HepG2 (cell line): ENCODE data around the gene AEBP1. TPM values are rescaled to one million over a fixed set of nuclear protein-coding genes. Genes with fewer than 3 reads are reported as not detected.

Experiments used
- CREM ChIP-seq, 2 experiments: sonication (generic) in 1 of 2; formaldehyde crosslinking in 1 of 2; IDR thresholded peaks; 2 replicates each; pipeline versions ENCODE4 v1.4.0 to v1.6.1; 2016 to 2020; ENCODE audit warnings: antibody characterized with exemption in 1 of 2, mild to moderate bottlenecking in 1 of 2, missing genetic modification reagents in 1 of 2
- DR1 ChIP-seq: sonication (generic); formaldehyde crosslinking; IDR thresholded peaks from 2 replicates; pipeline ENCODE4 v1.8.0; 2021; ENCODE audit warnings: mild to moderate bottlenecking, missing genetic modification reagents, inconsistent platforms
- DZIP1 ChIP-seq: sonication (generic); formaldehyde crosslinking; IDR thresholded peaks from 2 replicates; pipeline ENCODE4 v1.5.0; 2020; ENCODE audit warnings: mild to moderate bottlenecking, missing genetic modification reagents
- ELF3 ChIP-seq: IDR thresholded peaks from 2 replicates; pipeline ENCODE4 v1.6.1; 2016; ENCODE audit warnings: missing genetic modification reagents, missing compliant biosample characterization
- FOSL2 ChIP-seq: sonication (generic); formaldehyde crosslinking; IDR thresholded peaks from 2 replicates; pipeline ENCODE4 v1.4.0; 2020; ENCODE audit warnings: missing genetic modification reagents
- GATA4 ChIP-seq: sonication (generic); IDR thresholded peaks from 2 replicates; pipeline ENCODE4 v1.6.1; 2016; ENCODE audit warnings: antibody characterized with exemption, low read depth, borderline replicate concordance
- PBX2 ChIP-seq: IDR thresholded peaks from 2 replicates; pipeline ENCODE4 v1.6.1; 2016; ENCODE audit warnings: control low read depth
- TARDBP ChIP-seq: sonication (generic); formaldehyde crosslinking; IDR thresholded peaks from 2 replicates; pipeline ENCODE4 v1.8.0; 2022; ENCODE audit warnings: mild to moderate bottlenecking, missing genetic modification reagents
- YEATS2 ChIP-seq: sonication (generic); formaldehyde crosslinking; IDR thresholded peaks from 2 replicates; pipeline ENCODE4 v1.4.0; 2020; ENCODE audit warnings: missing genetic modification reagents, borderline replicate concordance
- ZNF160 ChIP-seq: sonication (generic); formaldehyde crosslinking; IDR thresholded peaks from 2 replicates; pipeline ENCODE4 v1.8.0; 2022; ENCODE audit warnings: mild to moderate bottlenecking, inconsistent platforms, missing genetic modification reagents
- ZNF205 ChIP-seq: IDR thresholded peaks from 2 replicates; pipeline ENCODE4 v1.6.1; 2018; ENCODE audit warnings: missing biosample characterization, missing genetic modification reagents
- ZNF251 ChIP-seq: sonication (generic); formaldehyde crosslinking; IDR thresholded peaks from 2 replicates; pipeline ENCODE4 v1.9.0; 2021; ENCODE audit warnings: mild to moderate bottlenecking, missing genetic modification reagents
- ZNF33B ChIP-seq: sonication (generic); formaldehyde crosslinking; IDR thresholded peaks from 2 replicates; pipeline ENCODE4 v1.5.1; 2020; ENCODE audit warnings: mild to moderate bottlenecking, missing genetic modification reagents
- ZNF530 ChIP-seq: sonication (generic); formaldehyde crosslinking; IDR thresholded peaks from 2 replicates; pipeline ENCODE4 v1.5.0; 2020; ENCODE audit warnings: low read depth, mild to moderate bottlenecking, missing genetic modification reagents
- ZNF563 ChIP-seq: sonication (generic); formaldehyde crosslinking; IDR thresholded peaks from 2 replicates; pipeline ENCODE4 v1.8.0; 2022; ENCODE audit warnings: mild to moderate bottlenecking, moderate library complexity, missing genetic modification reagents
- ZNF816 ChIP-seq: sonication (generic); formaldehyde crosslinking; IDR thresholded peaks from 2 replicates; pipeline ENCODE4 v1.8.0; 2022; ENCODE audit warnings: missing genetic modification reagents, mild to moderate bottlenecking, borderline replicate concordance
- ZSCAN25 ChIP-seq: sonication (generic); formaldehyde crosslinking; IDR thresholded peaks from 2 replicates; pipeline ENCODE4 v1.8.0; 2022; ENCODE audit warnings: mild to moderate bottlenecking, missing genetic modification reagents
- polyA plus RNA-seq, 8 experiments: library from polyadenylated mRNA; depleted of rRNA in 3 of 8; stranded (reverse) in 7 of 8; unstranded in 1 of 8; fragments of >200 nt; fragmentation: Illumina TruSeq in 4 of 8; extraction: Trizol in 4 of 8; gene quantifications; 2 replicates each; pipeline versions ENCODE4 v1.2.1 to v1.2.3, GENCODE V29; 2011 to 2016; ENCODE audit warnings: low read depth in 4 of 8, missing spikeins in 1 of 8, mixed read lengths in 1 of 8; ENCODE audit not compliant: insufficient read depth in 1 of 8
- total RNA-seq, 5 experiments: library from RNA; depleted of rRNA; stranded (reverse); fragments of >200 nt; fragmentation: Illumina TruSeq; extraction: Trizol; gene quantifications; 2 replicates each; pipeline ENCODE4 v1.2.3, GENCODE V29; 2016; ENCODE audit warnings: low read depth in 1 of 5
- TF ChIP-seq, protein P1 (sequence below): IDR thresholded peaks from 2 replicates; pipeline ENCODE4 v1.6.1; 2016; ENCODE audit warnings: low read depth, borderline replicate concordance
- TF ChIP-seq, protein P2 (sequence below), 2 experiments: sonication (generic) in 1 of 2; formaldehyde crosslinking in 1 of 2; IDR thresholded peaks; 2 replicates each; pipeline versions ENCODE4 v1.4.0 to v1.6.1; 2018 to 2020; ENCODE audit warnings: missing genetic modification reagents in 2 of 2, borderline replicate concordance in 1 of 2, low read depth in 1 of 2, mild to moderate bottlenecking in 1 of 2, missing biosample characterization in 1 of 2

The AEBP1 gene
- total and polyA plus RNA-seq, 2 of the 13 experiments (the other 11 are each of a cell fraction or from before 2014, with no cell fraction given): 0.22 to 0.55 TPM

GRCh38 chr7:44123190-44124003, 19.3 kb downstream of the AEBP1 start, which contains the start of gene POLD2 (continued):
- TF ChIP-seq ZNF816 (CRISPR knock-in tag) (peak; percentile 73; the same call in 1 of the 2 replicates), ZNF530 (CRISPR knock-in tag) (no peak), ZSCAN25 (no peak), FOSL2 (CRISPR knock-in tag) (no peak), ELF3 (no peak), ZNF205 (CRISPR knock-in tag) (no peak), GATA4 (no peak), ZNF251 (CRISPR knock-in tag) (no peak), CREM (IDR thresholded peaks at IDR 0.05) (no peak; the same call in 1 of the 2 replicates), CREM (CRISPR knock-in tag; IDR thresholded peaks at IDR 0.05) (no peak), ZNF563 (CRISPR knock-in tag) (peak; percentile 90), DR1 (CRISPR knock-in tag) (peak; percentile 73), PBX2 (CRISPR knock-in tag) (peak; percentile 85), YEATS2 (CRISPR knock-in tag) (no peak; the same call in 1 of the 2 replicates), TARDBP (CRISPR knock-in tag) (peak; percentile 30; the same call in 1 of the 2 replicates), ZNF160 (CRISPR knock-in tag) (no peak; the same call in 1 of the 2 replicates), DZIP1 (CRISPR knock-in tag) (peak; percentile 86; the same call in 1 of the 2 replicates), ZNF33B (CRISPR knock-in tag) (no peak)
- TF ChIP-seq, protein P1, sequence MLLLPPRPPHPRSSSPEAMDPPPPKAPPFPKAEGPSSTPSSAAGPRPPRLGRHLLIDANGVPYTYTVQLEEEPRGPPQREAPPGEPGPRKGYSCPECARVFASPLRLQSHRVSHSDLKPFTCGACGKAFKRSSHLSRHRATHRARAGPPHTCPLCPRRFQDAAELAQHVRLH (CRISPR knock-in tag): peak; percentile 21; the same call in 1 of the 2 replicates
- TF ChIP-seq, protein P2, sequence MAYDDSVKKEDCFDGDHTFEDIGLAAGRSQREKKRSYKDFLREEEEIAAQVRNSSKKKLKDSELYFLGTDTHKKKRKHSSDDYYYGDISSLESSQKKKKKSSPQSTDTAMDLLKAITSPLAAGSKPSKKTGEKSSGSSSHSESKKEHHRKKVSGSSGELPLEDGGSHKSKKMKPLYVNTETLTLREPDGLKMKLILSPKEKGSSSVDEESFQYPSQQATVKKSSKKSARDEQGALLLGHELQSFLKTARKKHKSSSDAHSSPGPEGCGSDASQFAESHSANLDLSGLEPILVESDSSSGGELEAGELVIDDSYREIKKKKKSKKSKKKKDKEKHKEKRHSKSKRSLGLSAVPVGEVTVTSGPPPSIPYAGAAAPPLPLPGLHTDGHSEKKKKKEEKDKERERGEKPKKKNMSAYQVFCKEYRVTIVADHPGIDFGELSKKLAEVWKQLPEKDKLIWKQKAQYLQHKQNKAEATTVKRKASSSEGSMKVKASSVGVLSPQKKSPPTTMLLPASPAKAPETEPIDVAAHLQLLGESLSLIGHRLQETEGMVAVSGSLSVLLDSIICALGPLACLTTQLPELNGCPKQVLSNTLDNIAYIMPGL (CRISPR knock-in tag; IDR thresholded peaks at IDR 0.05; ENCODE audit: borderline replicate concordance in 1 of 2, low read depth in 1 of 2): peak in 1 of 2 experiments; percentile 56; a peak in 1 of 4 replicates
